Colonic mucosa (tissue), 4 donors: ENCODE results near the gene ZNF506. TPM values are rescaled to one million over a fixed set of nuclear protein-coding genes. Genes with fewer than 3 reads are reported as not detected.

Experiments used
- DNase-seq: peaks from one replicate; pipeline ENCODE4 v3.0.0-alpha.2; 2020
- H3K27ac ChIP-seq: fragments of 200-600 bp; one replicate; pipeline ENCODE4 v1.8.0; 2021
- H3K27me3 ChIP-seq: fragments of 200-600 bp; one replicate; pipeline ENCODE4 v1.8.0; 2021
- H3K36me3 ChIP-seq: fragments of 200-600 bp; one replicate; pipeline ENCODE4 v1.8.0; 2021
- H3K4me1 ChIP-seq: fragments of 200-600 bp; one replicate; pipeline ENCODE4 v1.8.0; 2021; ENCODE audit warnings: mild to moderate bottlenecking
- H3K4me3 ChIP-seq: fragments of 200-600 bp; one replicate; pipeline ENCODE4 v1.8.0; 2021
- H3K9ac ChIP-seq, 2 donors: one replicate each; pipeline ENCODE4 v1.7.0; 2013; ENCODE audit warnings: control low read depth in 2 of 2, low read depth in 2 of 2, low read length in 2 of 2
- H3K9me3 ChIP-seq: fragments of 200-600 bp; one replicate; pipeline ENCODE4 v1.8.0; 2021
- intact Hi-C: fragments of 100-400 bp; cut with DNase I; formaldehyde crosslinking; loops from one replicate; pipeline ENCODE4 v1.14.1; 2022
- total RNA-seq, 2 donors: library from RNA; stranded (reverse); fragmentation: NEBNext Ultra II Directional in 1 of 2; extraction: Animal tissue kit (Norgen Biotek cat#: 25700) in 1 of 2; gene quantifications; one replicate each; pipeline ENCODE4 v1.2.1, GENCODE V29; 2021
- TF ChIP-seq, protein P1 (sequence below): fragments of 200-600 bp; IDR thresholded peaks from one replicate; pipeline ENCODE4 v1.8.0; 2022; ENCODE audit warnings: antibody characterized with exemption, mild to moderate bottlenecking
- donor health status: healthy.
- donor health status: DM: no; HTN: no; CAD: no.
- donor health status: DM: no; HTN: no; CAD: no.

The ZNF506 gene
- total RNA-seq, 2 donors from 2014 or later, result 15.3 to 18.7 TPM

DNA sequence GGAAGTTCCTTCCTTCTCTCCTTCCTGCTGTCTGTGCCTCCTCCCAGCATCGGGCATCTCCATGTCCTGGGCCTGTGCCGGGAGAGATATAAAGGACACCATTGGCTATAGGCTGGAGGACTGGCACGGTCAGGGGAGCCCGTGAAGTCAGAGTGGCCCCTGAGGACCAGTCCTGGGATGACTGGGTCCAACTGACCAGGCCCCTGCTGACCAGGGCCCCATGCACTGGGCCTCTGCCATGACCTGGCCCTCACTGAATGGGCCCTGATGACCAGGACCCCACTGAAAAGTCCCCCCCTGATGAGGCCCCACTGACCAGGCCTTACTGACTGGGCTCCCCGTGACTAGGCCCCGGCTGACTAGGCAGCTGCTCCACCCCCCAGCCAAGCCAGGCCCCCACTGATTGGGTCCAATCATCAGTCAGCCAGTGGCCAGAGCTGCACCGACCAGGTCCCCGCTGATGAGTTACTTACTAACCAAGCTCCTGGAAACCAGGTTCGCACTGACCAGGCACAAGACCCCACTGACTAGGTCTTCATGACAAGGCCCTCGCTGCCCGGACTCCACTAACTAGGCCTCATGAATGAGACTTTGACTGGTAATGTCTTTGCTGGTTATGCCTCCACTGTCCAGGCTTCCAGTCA lies 68.7 kb downstream of the ZNF506 start:
- no peak for DNase-seq
- no peaks in the 10 kb centered on the region for H3K36me3 ChIP-seq
- H3K27ac ChIP-seq, result no peak overlapping the region
- no peaks in the 10 kb centered on the region for H3K27me3 ChIP-seq
- H3K4me1 ChIP-seq, result no peaks in the 10 kb centered on the region
- H3K9me3 ChIP-seq, result no peaks in the 10 kb centered on the region
- H3K9ac ChIP-seq, result no peak overlapping the region
- TF ChIP-seq, protein P1, sequence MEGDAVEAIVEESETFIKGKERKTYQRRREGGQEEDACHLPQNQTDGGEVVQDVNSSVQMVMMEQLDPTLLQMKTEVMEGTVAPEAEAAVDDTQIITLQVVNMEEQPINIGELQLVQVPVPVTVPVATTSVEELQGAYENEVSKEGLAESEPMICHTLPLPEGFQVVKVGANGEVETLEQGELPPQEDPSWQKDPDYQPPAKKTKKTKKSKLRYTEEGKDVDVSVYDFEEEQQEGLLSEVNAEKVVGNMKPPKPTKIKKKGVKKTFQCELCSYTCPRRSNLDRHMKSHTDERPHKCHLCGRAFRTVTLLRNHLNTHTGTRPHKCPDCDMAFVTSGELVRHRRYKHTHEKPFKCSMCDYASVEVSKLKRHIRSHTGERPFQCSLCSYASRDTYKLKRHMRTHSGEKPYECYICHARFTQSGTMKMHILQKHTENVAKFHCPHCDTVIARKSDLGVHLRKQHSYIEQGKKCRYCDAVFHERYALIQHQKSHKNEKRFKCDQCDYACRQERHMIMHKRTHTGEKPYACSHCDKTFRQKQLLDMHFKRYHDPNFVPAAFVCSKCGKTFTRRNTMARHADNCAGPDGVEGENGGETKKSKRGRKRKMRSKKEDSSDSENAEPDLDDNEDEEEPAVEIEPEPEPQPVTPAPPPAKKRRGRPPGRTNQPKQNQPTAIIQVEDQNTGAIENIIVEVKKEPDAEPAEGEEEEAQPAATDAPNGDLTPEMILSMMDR, result no peak
- intact Hi-C loops, result no loop called here
- H3K4me3 ChIP-seq, result no peak overlapping the region

DNA sequence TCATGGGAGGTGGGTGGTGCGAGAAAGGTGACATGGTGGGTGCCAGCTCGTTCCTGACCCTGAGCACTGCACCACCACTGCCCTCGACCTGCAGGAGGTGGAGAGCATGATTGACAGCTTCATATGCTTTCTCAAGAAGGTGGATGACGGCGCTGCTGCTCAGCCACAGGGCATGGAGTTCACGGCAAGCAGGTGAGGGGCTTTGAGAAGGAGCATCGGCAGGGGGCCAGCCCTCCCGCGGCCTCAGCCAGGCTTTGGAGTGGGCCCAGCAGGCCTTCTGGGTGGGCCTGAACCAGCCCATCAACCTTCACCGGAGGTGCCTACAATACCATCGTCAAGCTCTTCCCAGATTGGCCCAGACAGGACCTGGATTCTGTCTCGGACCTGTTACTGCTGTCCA lies 69.7 kb downstream of the ZNF506 start:
- H3K9me3 ChIP-seq, result no peaks in the 10 kb centered on the region
- intact Hi-C loops, result no loop called here
- H3K9ac ChIP-seq, result no peak overlapping the region
- no peak overlapping the region for H3K27ac ChIP-seq
- H3K36me3 ChIP-seq, result no peaks in the 10 kb centered on the region
- TF ChIP-seq, protein P1, result no peak
- H3K27me3 ChIP-seq, result no peaks in the 10 kb centered on the region
- no peak overlapping the region for H3K4me3 ChIP-seq
- no peak for DNase-seq
- no peaks in the 10 kb centered on the region for H3K4me1 ChIP-seq

DNA sequence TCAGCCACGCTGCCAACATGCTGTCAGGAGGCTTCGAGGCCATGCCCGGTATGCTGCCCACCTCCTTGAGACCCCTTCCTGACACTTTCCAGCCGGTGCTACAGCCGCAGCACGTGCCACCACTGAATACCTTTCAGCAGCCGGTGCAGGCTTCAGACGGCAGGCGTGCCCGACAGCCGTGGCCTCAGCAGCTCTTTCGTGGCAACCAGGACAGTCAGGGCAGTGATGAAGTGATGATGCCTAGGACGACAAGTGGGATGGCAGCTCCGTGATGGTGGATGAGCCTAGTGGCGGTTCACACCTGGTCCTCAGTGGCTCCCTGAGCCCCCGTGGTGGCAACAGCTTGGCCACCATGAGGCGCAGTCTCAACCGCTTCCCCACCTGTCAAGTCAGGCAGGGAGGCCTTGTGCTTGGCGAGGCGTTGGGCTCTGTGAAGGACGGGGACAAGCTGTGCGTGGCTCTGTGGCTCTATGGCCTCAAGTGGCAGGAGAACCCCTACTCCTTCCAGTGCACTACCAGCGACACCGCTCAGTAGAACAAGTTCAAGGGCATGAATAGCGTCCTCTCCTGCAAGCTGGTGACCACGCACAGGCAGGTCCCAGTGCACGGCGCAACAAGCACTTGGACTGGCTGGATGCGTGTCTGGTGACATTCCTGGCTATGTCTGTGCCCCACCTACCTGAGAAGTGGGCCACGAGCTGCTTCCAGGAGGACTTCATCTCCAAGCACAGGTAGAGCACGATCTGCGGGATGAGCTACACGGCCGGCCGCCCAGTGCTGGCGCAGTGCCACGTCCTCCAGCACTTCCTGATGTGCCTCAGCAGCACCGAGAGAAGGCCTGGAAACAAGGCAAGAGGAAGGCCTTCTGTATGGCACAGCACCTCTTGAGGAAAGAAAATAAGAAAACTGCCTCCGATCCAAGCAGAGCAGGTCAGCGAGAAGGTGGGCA lies 70.4 kb downstream of the ZNF506 start:
- intact Hi-C loops, result no loop called here
- no peaks in the 10 kb centered on the region for H3K9me3 ChIP-seq
- H3K27ac ChIP-seq, result no peak overlapping the region
- H3K4me3 ChIP-seq, result no peak overlapping the region
- no peaks in the 10 kb centered on the region for H3K27me3 ChIP-seq
- DNase-seq, result no peak
- H3K9ac ChIP-seq, result no peak overlapping the region
- H3K36me3 ChIP-seq, result no peaks in the 10 kb centered on the region
- H3K4me1 ChIP-seq, result no peaks in the 10 kb centered on the region
- TF ChIP-seq, protein P1, result no peak

DNA sequence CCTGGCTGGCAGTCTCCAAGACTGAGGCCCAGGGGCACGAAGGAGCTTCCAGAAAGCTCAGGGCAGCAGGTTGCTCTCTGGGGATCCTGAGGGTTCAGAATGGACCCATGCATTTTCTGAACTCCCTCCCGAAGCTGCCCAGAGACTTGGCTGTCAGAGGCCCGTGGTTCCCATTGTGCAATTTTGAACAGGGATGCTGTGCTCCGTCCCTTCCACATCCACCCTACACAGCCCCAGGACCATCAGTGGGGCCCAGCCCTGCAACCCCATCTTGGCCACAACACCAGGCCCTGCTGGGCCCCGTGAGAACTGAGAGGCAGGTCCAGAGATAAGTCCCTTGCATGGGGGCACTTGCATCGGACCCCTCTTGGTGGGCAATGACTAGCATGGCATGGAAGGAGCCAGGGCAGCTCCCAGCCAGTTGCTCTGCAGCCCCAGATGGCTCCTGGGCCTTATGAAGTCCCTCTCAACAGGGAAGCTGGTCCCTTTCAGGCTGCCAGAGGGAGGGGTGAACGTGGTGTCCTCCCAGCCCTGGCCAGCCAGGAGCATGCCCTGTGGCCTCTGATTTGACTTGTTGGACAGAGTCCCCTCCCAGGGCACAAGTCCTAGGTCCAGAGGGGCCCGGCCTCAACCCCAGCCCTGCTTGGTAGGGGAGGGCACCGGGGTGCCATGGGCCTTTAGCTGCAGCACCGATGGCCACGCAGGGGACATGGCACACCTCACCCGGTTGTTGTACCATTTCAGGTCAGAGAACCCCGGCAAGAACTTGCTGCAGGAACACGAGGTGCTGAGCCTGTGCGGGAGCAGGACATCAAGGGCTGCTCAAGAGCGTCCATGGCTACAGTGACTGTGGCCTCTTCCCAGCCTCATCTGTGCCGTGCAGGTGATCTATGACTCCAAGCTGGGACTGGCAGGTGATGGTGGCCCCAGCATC lies 71.4 kb downstream of the ZNF506 start:
- Histone ChIP-seq H3K9me3 (no peaks in the 10 kb centered on the region), H3K9ac (no peak overlapping the region), H3K4me1 (no peaks in the 10 kb centered on the region), H3K27ac (no peak overlapping the region), H3K36me3 (no peaks in the 10 kb centered on the region), H3K27me3 (no peaks in the 10 kb centered on the region), H3K4me3 (no peak overlapping the region)
- DNase-seq, result no peak
- TF ChIP-seq, protein P1, result no peak
- intact Hi-C loops, result no loop called here
